Measurements from ENCODE around the gene RBMS1. TPM values are rescaled to one million over a fixed set of nuclear protein-coding genes. Genes with fewer than 3 reads are reported as not detected.
"Not testable (repeated sequence)": the region's sequence is repeated elsewhere in the genome, so short reads cannot be mapped to it uniquely, and the experiment has no call there.

Gene RBMS1
- total and polyA plus RNA-seq, 12 donors = 22.6 to 77.7 (median 59.0) TPM

- Histone ChIP-seq H3K36me3 (peaks cover 0 to 27% (median 0%) of the 10 kb centered on the region in 9 donors), H3K9me3 (no peaks in the 10 kb centered on the region)
- ATAC-seq = peak in 2 of 8 donors; percentile 23 to 24
Observed at GRCh38 chr2:160368988-160369930, 124.3 kb downstream of the RBMS1 start.

GRCh38 chr2:160367887-160368286 lies 125.7 kb downstream of the RBMS1 start:
- intact Hi-C loops (cut with DNase I) = no loop called here
- Histone ChIP-seq H3K27me3 (no peaks in the 10 kb centered on the region), H3K4me1 (peaks cover 9 to 100% (median 99%) of the 10 kb centered on the region in 9 donors), H3K27ac (peak overlapping the region in 8 of 10 donors; percentile 34 to 88 (median 68)), H3K36me3 (peaks cover 0 to 35% (median 0%) of the 10 kb centered on the region in 9 donors), H3K9me3 (no peaks in the 10 kb centered on the region), H3K4me3 (peak overlapping the region in 2 of 10 donors; percentile 6 to 9)
- no peak for DNase-seq
- WGBS, 2 donors = 26 to 27% methylated on average over 7 of the region's 7 CpGs
- TF ChIP-seq CTCF (IDR thresholded peaks at IDR 0.05) = no peak
- peak in 7 of 8 donors; percentile 11 to 52 (median 19) for ATAC-seq

More at GRCh38 chr2:160368988-160369930, 124.3 kb downstream of the RBMS1 start:
- no peak for TF ChIP-seq CTCF (IDR thresholded peaks at IDR 0.05)
- DNase-seq = no peak
- WGBS, 2 donors = 63 to 68% methylated on average over 7 of the region's 7 CpGs
- no peaks in the 10 kb centered on the region for H3K27me3 ChIP-seq
- intact Hi-C loops (cut with DNase I) = no loop called here
- no peak overlapping the region for H3K4me3 ChIP-seq
- peak overlapping the region in 9 of 10 donors; percentile 36 to 88 (median 65) for H3K27ac ChIP-seq
- peaks cover 17 to 100% (median 99%) of the 10 kb centered on the region in 9 donors for H3K4me1 ChIP-seq

- peak overlapping the region in 7 of 10 donors; percentile 9 to 31 (median 20) for H3K4me3 ChIP-seq
- peaks cover 9 to 100% (median 99%) of the 10 kb centered on the region in 9 donors for H3K4me1 ChIP-seq
- H3K27me3 ChIP-seq; DNase-seq; intact Hi-C loops (cut with DNase I); H3K9me3 ChIP-seq: not testable (repeated sequence)
- H3K36me3 ChIP-seq = peaks cover 0 to 40% (median 0%) of the 10 kb centered on the region in 9 donors
- H3K27ac ChIP-seq = peak overlapping the region in 6 of 10 donors; percentile 60 to 88 (median 68)
- ATAC-seq = peak in 6 of 8 donors; percentile 25 to 47 (median 32)
- WGBS, 2 donors = 51 to 53% methylated on average over 4 of the region's 4 CpGs
Observed at GRCh38 chr2:160367139-160367538, 126.5 kb downstream of the RBMS1 start.

GRCh38 chr2:160366474-160366873 lies 127.1 kb downstream of the RBMS1 start:
- TF ChIP-seq CTCF (IDR thresholded peaks at IDR 0.05) = no peak
- ATAC-seq (no peak), DNase-seq (no peak)
- intact Hi-C loops (cut with DNase I) = no loop called here
- 67 to 71% methylated on average over 1 of the region's 1 CpG for WGBS, 2 donors
- peaks cover 7 to 100% (median 94%) of the 10 kb centered on the region in 9 donors for H3K4me1 ChIP-seq
- H3K9me3 ChIP-seq = no peaks in the 10 kb centered on the region
- H3K36me3 ChIP-seq = peaks cover 0 to 47% (median 0%) of the 10 kb centered on the region in 9 donors
- peak overlapping the region in 8 of 10 donors; percentile 5 to 31 (median 20) for H3K4me3 ChIP-seq
- H3K27ac ChIP-seq = peak overlapping the region in 7 of 10 donors; percentile 7 to 88 (median 65)
- no peaks in the 10 kb centered on the region for H3K27me3 ChIP-seq
